ENCODE data around the gene ALDH1A1.

The ALDH1A1 gene

GRCh38 chr9:72952914-72953313, at the start of gene ALDH1A1:
ALDH1A1 (minus strand) TSS chr9:72953053; CDS start chr9:72953000, 53 bp downstream.
- Histone ChIP-seq H3K27ac (ENCODE audit: low read length) (no peak within 1 kb of the TSS), H3K9ac (ENCODE audit: low read depth, low read length) (no peak within 1 kb of the TSS), H3K36me3 (ENCODE audit: insufficient read depth, low read depth, low read length) (no peaks in the 10 kb centered on the region), H3K27me3 (ENCODE audit: insufficient read depth, low read length) (no peaks in the 10 kb centered on the region), H3K4me3 (ENCODE audit: low read length) (no peak within 1 kb of the TSS), H3K4me1 (ENCODE audit: insufficient read depth, low read length) (peaks cover 14% of the 10 kb centered on the region; the same call in 1 of the 2 replicates), H3K9me3 (ENCODE audit: insufficient read depth, low read depth, low read length) (no peaks in the 10 kb centered on the region)

DNA sequence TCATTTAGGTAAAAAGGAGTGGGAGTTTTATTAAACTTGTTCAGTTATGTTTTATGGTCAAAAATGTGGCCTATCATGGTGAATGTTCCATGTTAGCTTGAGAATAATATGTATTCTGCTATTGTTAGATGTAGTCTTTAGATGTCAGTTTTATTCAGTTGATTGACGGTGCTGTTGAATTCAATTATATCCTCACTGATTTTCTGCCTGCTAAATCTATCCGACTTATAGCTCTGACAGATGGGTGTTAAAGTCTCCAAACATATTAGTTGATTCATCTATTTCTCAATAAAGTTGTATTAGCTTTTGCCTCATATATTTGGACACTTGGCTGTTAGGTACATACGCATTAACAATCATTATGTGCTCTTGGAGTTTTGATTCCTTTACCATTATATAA, 49.0 kb upstream of the ALDH1A1 start:
- no peaks in the 10 kb centered on the region for H3K36me3 ChIP-seq (ENCODE audit: insufficient read depth, low read depth, low read length)
- no peak overlapping the region for H3K9ac ChIP-seq (ENCODE audit: low read depth, low read length)
- no peak overlapping the region for H3K27ac ChIP-seq (ENCODE audit: low read length)
- no peaks in the 10 kb centered on the region for H3K4me1 ChIP-seq (ENCODE audit: insufficient read depth, low read length)
- no peaks in the 10 kb centered on the region for H3K27me3 ChIP-seq (ENCODE audit: insufficient read depth, low read length)
- H3K9me3 ChIP-seq (ENCODE audit: insufficient read depth, low read depth, low read length), result no peaks in the 10 kb centered on the region
- no peak overlapping the region for H3K4me3 ChIP-seq (ENCODE audit: low read length)

DNA sequence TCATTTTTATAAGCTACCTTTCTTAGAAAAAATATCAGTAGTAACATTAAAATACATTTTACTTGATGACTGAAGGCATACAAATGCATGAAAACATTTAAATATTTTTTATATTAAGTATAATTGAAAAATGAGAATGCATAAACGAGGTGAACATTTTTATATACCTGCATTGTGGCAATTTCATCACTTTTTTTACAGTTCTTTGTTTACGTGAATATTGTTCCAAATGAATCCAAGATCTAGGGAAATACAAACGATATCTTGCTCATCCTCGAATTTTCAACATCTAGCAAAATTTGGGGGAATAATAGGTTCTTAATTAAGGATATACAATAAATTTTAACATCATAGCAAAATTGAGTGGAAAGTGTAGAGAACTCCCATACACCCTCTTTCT, 45.5 kb upstream of the ALDH1A1 start:
- no peak overlapping the region for H3K4me3 ChIP-seq (ENCODE audit: low read length)
- no peaks in the 10 kb centered on the region for H3K4me1 ChIP-seq (ENCODE audit: insufficient read depth, low read length)
- no peaks in the 10 kb centered on the region for H3K36me3 ChIP-seq (ENCODE audit: insufficient read depth, low read depth, low read length)
- H3K9ac ChIP-seq (ENCODE audit: low read depth, low read length), result no peak overlapping the region
- H3K27me3 ChIP-seq (ENCODE audit: insufficient read depth, low read length), result no peaks in the 10 kb centered on the region
- no peaks in the 10 kb centered on the region for H3K9me3 ChIP-seq (ENCODE audit: insufficient read depth, low read depth, low read length)
- no peak overlapping the region for H3K27ac ChIP-seq (ENCODE audit: low read length)

DNA sequence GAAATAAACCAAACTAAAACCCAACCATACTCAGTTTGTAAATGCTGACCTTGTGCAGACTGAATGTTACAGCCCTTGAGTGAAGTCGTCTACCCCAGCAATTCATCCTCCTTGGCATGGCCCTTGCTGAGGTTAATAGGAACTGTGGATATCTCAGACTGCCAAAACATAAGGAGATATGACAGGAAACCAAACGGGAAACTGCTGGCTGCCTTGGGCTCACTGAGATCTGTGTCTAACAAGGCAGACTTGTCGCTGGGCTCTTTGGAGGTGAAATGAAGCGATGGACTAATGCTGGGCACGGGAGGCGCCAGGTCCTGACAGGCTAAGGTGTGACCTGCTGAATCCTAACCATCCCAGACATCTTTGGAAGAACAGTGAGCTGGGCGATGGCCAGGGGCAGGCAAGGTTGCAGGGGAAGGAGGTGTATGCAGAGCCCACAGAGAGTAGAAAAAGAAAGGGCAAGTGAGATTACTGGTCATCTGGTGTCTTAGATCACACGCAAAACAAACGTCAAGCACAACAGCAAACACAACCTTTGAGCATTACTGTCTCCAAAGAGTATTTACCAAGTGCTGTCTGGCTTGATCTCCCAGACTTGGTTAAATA, 44.6 kb upstream of the ALDH1A1 start:
- no peak overlapping the region for H3K9ac ChIP-seq (ENCODE audit: low read depth, low read length)
- no peaks in the 10 kb centered on the region for H3K9me3 ChIP-seq (ENCODE audit: insufficient read depth, low read depth, low read length)
- no peaks in the 10 kb centered on the region for H3K36me3 ChIP-seq (ENCODE audit: insufficient read depth, low read depth, low read length)
- H3K27ac ChIP-seq (ENCODE audit: low read length), result no peak overlapping the region
- H3K27me3 ChIP-seq (ENCODE audit: insufficient read depth, low read length), result no peaks in the 10 kb centered on the region
- peaks cover under 1% of the 10 kb centered on the region; the same call in 1 of the 2 replicates for H3K4me1 ChIP-seq (ENCODE audit: insufficient read depth, low read length)
- no peak overlapping the region for H3K4me3 ChIP-seq (ENCODE audit: low read length)

- Histone ChIP-seq H3K4me3 (ENCODE audit: low read length) (no peak overlapping the region), H3K27me3 (ENCODE audit: insufficient read depth, low read length) (no peaks in the 10 kb centered on the region), H3K36me3 (ENCODE audit: insufficient read depth, low read depth, low read length) (no peaks in the 10 kb centered on the region), H3K9me3 (ENCODE audit: insufficient read depth, low read depth, low read length) (no peaks in the 10 kb centered on the region), H3K27ac (ENCODE audit: low read length) (no peak overlapping the region), H3K4me1 (ENCODE audit: insufficient read depth, low read length) (peaks cover 4% of the 10 kb centered on the region; the same call in 1 of the 2 replicates), H3K9ac (ENCODE audit: low read depth, low read length) (no peak overlapping the region)
These were observed 43.9 kb upstream of the ALDH1A1 start for GRCh38 chr9:72996684-72997314.

- no peak overlapping the region for H3K4me3 ChIP-seq (ENCODE audit: low read length)
- no peaks in the 10 kb centered on the region for H3K27me3 ChIP-seq (ENCODE audit: insufficient read depth, low read length)
- peaks cover 4% of the 10 kb centered on the region; the same call in 1 of the 2 replicates for H3K4me1 ChIP-seq (ENCODE audit: insufficient read depth, low read length)
- H3K36me3 ChIP-seq (ENCODE audit: insufficient read depth, low read depth, low read length), result no peaks in the 10 kb centered on the region
- H3K9ac ChIP-seq (ENCODE audit: low read depth, low read length), result no peak overlapping the region
- H3K9me3 ChIP-seq (ENCODE audit: insufficient read depth, low read depth, low read length), result no peaks in the 10 kb centered on the region
- no peak overlapping the region for H3K27ac ChIP-seq (ENCODE audit: low read length)
These were observed 43.3 kb upstream of the ALDH1A1 start for GRCh38 chr9:72996114-72996513.

DNA sequence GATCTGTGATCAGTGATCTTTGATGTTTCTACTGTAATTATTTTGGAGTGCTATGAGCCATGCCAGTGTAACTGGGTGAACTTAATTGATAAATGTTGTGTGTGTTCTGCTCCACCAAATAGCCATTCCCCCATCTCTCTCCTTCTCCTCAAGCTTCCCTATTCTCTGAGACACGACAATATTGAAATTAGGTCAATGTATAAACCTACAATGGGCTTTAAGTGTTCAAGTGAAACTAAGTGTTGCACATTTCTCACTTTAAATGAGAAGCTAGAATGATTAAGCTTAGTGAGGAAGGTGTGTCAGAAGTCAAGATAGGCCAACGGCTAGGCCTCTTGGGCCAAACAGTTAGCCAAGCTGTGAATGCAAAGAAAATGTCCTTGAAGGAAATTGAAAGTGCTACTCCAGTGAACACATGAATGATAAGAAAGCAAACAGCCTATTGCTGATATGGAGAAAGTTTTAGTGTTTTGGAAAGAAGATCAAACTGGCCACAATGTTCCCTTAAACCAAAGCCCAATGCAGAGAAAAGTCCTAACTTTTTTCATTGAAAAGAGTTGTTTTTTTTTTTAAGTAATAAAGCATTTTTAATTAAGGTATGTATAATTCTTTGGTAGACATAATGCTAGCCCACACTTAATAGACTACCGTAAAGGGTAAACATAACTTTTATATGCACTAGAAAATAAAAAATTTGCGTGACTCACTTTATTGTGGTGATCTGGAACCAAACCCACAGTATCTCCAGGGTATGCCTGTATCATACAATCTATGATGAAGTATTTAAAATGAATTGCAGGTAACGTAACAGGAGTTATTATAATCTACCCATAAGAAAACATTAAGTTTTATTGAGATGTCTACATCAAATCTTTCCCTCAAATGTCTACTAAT, 42.5 kb upstream of the ALDH1A1 start:
- Histone ChIP-seq H3K9ac (ENCODE audit: low read depth, low read length) (no peak overlapping the region), H3K4me3 (ENCODE audit: low read length) (no peak overlapping the region), H3K4me1 (ENCODE audit: insufficient read depth, low read length) (peaks cover 4% of the 10 kb centered on the region; the same call in 1 of the 2 replicates), H3K36me3 (ENCODE audit: insufficient read depth, low read depth, low read length) (no peaks in the 10 kb centered on the region), H3K9me3 (ENCODE audit: insufficient read depth, low read depth, low read length) (no peaks in the 10 kb centered on the region), H3K27me3 (ENCODE audit: insufficient read depth, low read length) (no peaks in the 10 kb centered on the region), H3K27ac (ENCODE audit: low read length) (no peak overlapping the region)

DNA sequence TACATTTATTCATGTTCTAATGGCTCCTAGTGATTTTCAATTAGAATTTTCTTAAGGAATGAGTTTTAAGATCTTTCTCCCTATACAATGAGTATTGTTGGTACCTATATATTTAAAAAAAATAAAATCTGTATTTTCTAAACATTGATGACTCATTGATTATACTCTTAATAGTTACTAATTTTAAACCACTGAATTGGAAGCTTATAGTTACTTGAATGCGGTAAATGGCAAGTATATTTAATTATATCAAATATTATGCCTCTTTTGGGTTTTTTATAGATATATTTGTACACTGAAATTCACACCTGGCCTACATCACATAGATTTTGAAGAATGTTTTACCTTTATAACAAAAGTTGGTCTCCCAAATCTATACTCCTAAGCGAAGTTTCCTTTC, 38.9 kb upstream of the ALDH1A1 start:
- H3K9ac ChIP-seq (ENCODE audit: low read depth, low read length), result no peak overlapping the region
- no peaks in the 10 kb centered on the region for H3K27me3 ChIP-seq (ENCODE audit: insufficient read depth, low read length)
- no peak overlapping the region for H3K27ac ChIP-seq (ENCODE audit: low read length)
- no peak overlapping the region for H3K4me3 ChIP-seq (ENCODE audit: low read length)
- H3K36me3 ChIP-seq (ENCODE audit: insufficient read depth, low read depth, low read length), result no peaks in the 10 kb centered on the region
- peaks cover 4% of the 10 kb centered on the region; the same call in 1 of the 2 replicates for H3K4me1 ChIP-seq (ENCODE audit: insufficient read depth, low read length)
- H3K9me3 ChIP-seq (ENCODE audit: insufficient read depth, low read depth, low read length), result no peaks in the 10 kb centered on the region

- no peaks in the 10 kb centered on the region for H3K9me3 ChIP-seq (ENCODE audit: insufficient read depth, low read depth, low read length)
- H3K4me3 ChIP-seq (ENCODE audit: low read length), result no peak overlapping the region
- no peak overlapping the region for H3K9ac ChIP-seq (ENCODE audit: low read depth, low read length)
- no peaks in the 10 kb centered on the region for H3K27me3 ChIP-seq (ENCODE audit: insufficient read depth, low read length)
- no peak overlapping the region for H3K27ac ChIP-seq (ENCODE audit: low read length)
- H3K36me3 ChIP-seq (ENCODE audit: insufficient read depth, low read depth, low read length), result no peaks in the 10 kb centered on the region
- peaks cover 4% of the 10 kb centered on the region; the same call in 1 of the 2 replicates for H3K4me1 ChIP-seq (ENCODE audit: insufficient read depth, low read length)
These were observed 37.7 kb upstream of the ALDH1A1 start for GRCh38 chr9:72990397-72991182.

GRCh38 chr9:72986522-72987116, 33.8 kb upstream of the ALDH1A1 start:
- no peaks in the 10 kb centered on the region for H3K9me3 ChIP-seq (ENCODE audit: insufficient read depth, low read depth, low read length)
- H3K27ac ChIP-seq (ENCODE audit: low read length), result no peak overlapping the region

DNA sequence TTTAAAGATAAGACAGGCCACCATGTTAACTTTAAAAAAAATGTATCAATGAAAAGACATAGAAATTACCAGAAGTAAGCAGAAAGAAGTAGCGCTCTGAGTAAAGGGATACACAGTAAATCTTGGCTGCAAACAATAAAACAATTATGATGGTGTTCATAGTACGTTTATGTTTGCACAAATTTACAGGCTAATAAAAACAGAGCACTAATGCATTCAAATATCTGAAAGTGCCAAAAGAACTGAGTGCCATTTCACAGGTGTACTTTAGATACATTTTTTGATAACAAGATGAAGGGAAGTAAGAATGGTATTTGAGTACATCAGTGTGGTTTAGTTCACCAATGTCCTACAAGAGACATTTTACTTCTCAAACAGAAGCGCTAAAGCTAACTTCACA, 32.9 kb upstream of the ALDH1A1 start:
- no peak overlapping the region for H3K27ac ChIP-seq (ENCODE audit: low read length)

More at GRCh38 chr9:72986522-72987116, 33.8 kb upstream of the ALDH1A1 start:
- no peak overlapping the region for H3K4me3 ChIP-seq (ENCODE audit: low read length)
- no peak overlapping the region for H3K9ac ChIP-seq (ENCODE audit: low read depth, low read length)
- H3K27me3 ChIP-seq (ENCODE audit: insufficient read depth, low read length), result no peaks in the 10 kb centered on the region
- no peaks in the 10 kb centered on the region for H3K4me1 ChIP-seq (ENCODE audit: insufficient read depth, low read length)
- H3K36me3 ChIP-seq (ENCODE audit: insufficient read depth, low read depth, low read length), result no peaks in the 10 kb centered on the region

More for the DNA sequence above, 32.9 kb upstream of the ALDH1A1 start:
- Histone ChIP-seq H3K4me3 (ENCODE audit: low read length) (no peak overlapping the region), H3K36me3 (ENCODE audit: insufficient read depth, low read depth, low read length) (no peaks in the 10 kb centered on the region), H3K27me3 (ENCODE audit: insufficient read depth, low read length) (no peaks in the 10 kb centered on the region), H3K9ac (ENCODE audit: low read depth, low read length) (no peak overlapping the region), H3K4me1 (ENCODE audit: insufficient read depth, low read length) (no peaks in the 10 kb centered on the region), H3K9me3 (ENCODE audit: insufficient read depth, low read depth, low read length) (no peaks in the 10 kb centered on the region)

Measured in iPS-20b (cell line).